GM12891 (cell line): ENCODE results near the gene MT1A.

Experiments used
- PAX5 ChIP-seq: IDR thresholded peaks from 2 replicates; pipeline ENCODE4 v1.6.1; 2011; ENCODE audit warnings: low read length, moderate library complexity, mild to moderate bottlenecking; ENCODE audit not compliant: insufficient read depth, severe bottlenecking
- POLR2A ChIP-seq: IDR thresholded peaks from 2 replicates; pipeline ENCODE4 v1.6.1; 2011; ENCODE audit warnings: low read depth, low read length, control low read depth
- POLR2AphosphoS5 ChIP-seq: IDR thresholded peaks from 2 replicates; pipeline ENCODE4 v1.6.1; 2011; ENCODE audit warnings: low read depth, low read length, control low read depth
- TAF1 ChIP-seq: IDR thresholded peaks from 2 replicates; pipeline ENCODE4 v1.6.1; 2011; ENCODE audit warnings: low read depth, low read length, control low read depth

GRCh38 chr16:56618138-56618537, 20.3 kb upstream of the MT1A start:
- TF ChIP-seq POLR2AphosphoS5, result no peak
- no peak for TF ChIP-seq POLR2A
- TF ChIP-seq TAF1, result no peak
- TF ChIP-seq PAX5, result no peak
